NCI-H2196 treated with DMSO at 0.1 percent for 48 hours (cell line): ENCODE measurements around the gene DOC2A.

ENCODE experiments used
- DNase-seq: peaks from one replicate; lab custom pipeline; 2025; ENCODE audit not compliant: unreplicated experiment; lab: John Stamatoyannopoulos, UW

The DOC2A gene

GRCh38 chr16:29990034-29990433 lies 20.8 kb downstream of the DOC2A start:
- no peak for DNase-seq

- no peak for DNase-seq
Observed at GRCh38 chr16:29989111-29989858, 21.5 kb downstream of the DOC2A start.

- no peak for DNase-seq
Observed at GRCh38 chr16:29988346-29989075, 22.3 kb downstream of the DOC2A start.

GRCh38 chr16:29987371-29988085 lies 23.3 kb downstream of the DOC2A start:
- no peak for DNase-seq

GRCh38 chr16:29986931-29987330 lies 23.9 kb downstream of the DOC2A start:
- DNase-seq = no peak

GRCh38 chr16:29986231-29986630 lies 24.6 kb downstream of the DOC2A start:
- no peak for DNase-seq

- no peak for DNase-seq
Observed at GRCh38 chr16:29985271-29985811, 25.5 kb downstream of the DOC2A start.

- DNase-seq = no peak
Observed at GRCh38 chr16:29984764-29985147, 26.1 kb downstream of the DOC2A start.

- no peak for DNase-seq
Observed at GRCh38 chr16:29984137-29984763, 26.6 kb downstream of the DOC2A start.

GRCh38 chr16:29983420-29984136 lies 27.2 kb downstream of the DOC2A start:
- DNase-seq = no peak

GRCh38 chr16:29982560-29983419 lies 28.0 kb downstream of the DOC2A start:
- no peak for DNase-seq

- DNase-seq = no peak
Observed at GRCh38 chr16:29978564-29979270, 32.1 kb downstream of the DOC2A start.

GRCh38 chr16:29978081-29978480 lies 32.7 kb downstream of the DOC2A start:
- DNase-seq = no peak

GRCh38 chr16:29977063-29977825 lies 33.6 kb downstream of the DOC2A start:
- no peak for DNase-seq

- no peak for DNase-seq
Observed at GRCh38 chr16:29975811-29976511, 34.9 kb downstream of the DOC2A start.

GRCh38 chr16:29975134-29975538 lies 35.7 kb downstream of the DOC2A start:
- no peak for DNase-seq

- DNase-seq = no peak
Observed at GRCh38 chr16:29974291-29975133, 36.3 kb downstream of the DOC2A start.
